GM19455 (cell line): ENCODE measurements around the gene COPS2.
"Not testable (repeated sequence)": the region's sequence is repeated elsewhere in the genome, so short reads cannot be mapped to it uniquely, and the experiment has no call there.

Experiments
- ATAC-seq: cut with Tn5 transposase; IDR thresholded peaks from one replicate; pipeline ENCODE4 v1.9.1; 2021; ENCODE audit not compliant: unreplicated experiment

COPS2 gene

GRCh38 chr15:49110158-49110944, 45.0 kb downstream of the COPS2 start:
- no peak for ATAC-seq

- ATAC-seq, result no peak
Observed at GRCh38 chr15:49103002-49103401, 52.4 kb downstream of the COPS2 start.

GRCh38 chr15:49101536-49101935, 53.9 kb downstream of the COPS2 start:
- ATAC-seq, result no peak

GRCh38 chr15:49096090-49096750, 59.2 kb downstream of the COPS2 start:
- no peak for ATAC-seq

- no peak for ATAC-seq
Observed at GRCh38 chr15:49094923-49095322, 60.5 kb downstream of the COPS2 start.

GRCh38 chr15:49093252-49094105, 61.9 kb downstream of the COPS2 start:
- ATAC-seq, result no peak

- no peak for ATAC-seq
Observed at GRCh38 chr15:49088996-49089395, 66.4 kb downstream of the COPS2 start.

GRCh38 chr15:49085696-49086459, 69.5 kb downstream of the COPS2 start:
- no peak for ATAC-seq

GRCh38 chr15:49084285-49084570, 71.2 kb downstream of the COPS2 start:
- ATAC-seq, result no peak

GRCh38 chr15:49083401-49084284, 71.8 kb downstream of the COPS2 start:
- ATAC-seq, result no peak

- no peak for ATAC-seq
Observed at GRCh38 chr15:49082960-49083359, 72.4 kb downstream of the COPS2 start.

GRCh38 chr15:49079340-49080039, 75.9 kb downstream of the COPS2 start:
- no peak for ATAC-seq

GRCh38 chr15:49075881-49076280, 79.5 kb downstream of the COPS2 start:
- ATAC-seq, result no peak

GRCh38 chr15:49074589-49075287, 80.7 kb downstream of the COPS2 start:
- not testable (repeated sequence) for ATAC-seq
